BE2C (cell line): ENCODE results near the gene SYF2.

Experiments
- DNase-seq: peaks from one replicate; pipeline ENCODE4 v3.0.0-alpha.2; 2020
- H3K27me3 ChIP-seq: fragments of 250-450 bp; sonication (Bioruptor Pico); 2 replicates; pipeline ENCODE4 v1.5.1; 2020; ENCODE audit warnings: mild to moderate bottlenecking
- H3K36me3 ChIP-seq: fragments of 250-450 bp; sonication (Bioruptor Pico); 2 replicates; pipeline ENCODE4 v1.5.1; 2020; ENCODE audit warnings: mild to moderate bottlenecking
- H3K4me1 ChIP-seq: fragments of 250-450 bp; sonication (Bioruptor Pico); 2 replicates; pipeline ENCODE4 v1.5.1; 2020
- H3K4me3 ChIP-seq: 2 replicates; pipeline ENCODE4 v1.5.1; 2011; ENCODE audit warnings: low read depth, low read length
- H3K9me3 ChIP-seq: fragments of 250-450 bp; sonication (Bioruptor Pico); 2 replicates; pipeline ENCODE4 v1.5.1; 2020
- TF ChIP-seq, protein P1 (sequence below): IDR thresholded peaks from 2 replicates; pipeline ENCODE4 v1.5.1; 2012; ENCODE audit warnings: mild to moderate bottlenecking, low read depth, low read length

Gene SYF2

DNA sequence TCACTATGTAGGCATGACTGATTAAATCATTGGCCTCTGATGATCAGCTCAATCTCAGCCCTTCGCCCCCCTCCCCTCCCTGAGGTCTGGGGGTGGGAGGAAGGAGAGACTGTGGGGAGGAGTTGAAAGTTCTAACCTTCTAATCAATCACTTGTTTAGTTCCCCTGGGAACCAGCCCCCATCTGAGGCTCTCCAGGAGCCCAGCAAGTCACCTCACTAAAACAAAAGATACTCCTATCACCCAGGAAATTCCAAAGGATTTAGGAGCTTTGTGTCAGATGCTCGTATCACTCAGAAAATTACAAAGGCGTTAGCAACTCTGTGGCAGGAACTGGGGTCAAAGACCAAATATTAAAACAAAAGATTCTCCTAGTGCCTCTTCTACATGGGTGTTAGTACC lies 21.6 kb downstream of the SYF2 start:
- TF ChIP-seq, protein P1, sequence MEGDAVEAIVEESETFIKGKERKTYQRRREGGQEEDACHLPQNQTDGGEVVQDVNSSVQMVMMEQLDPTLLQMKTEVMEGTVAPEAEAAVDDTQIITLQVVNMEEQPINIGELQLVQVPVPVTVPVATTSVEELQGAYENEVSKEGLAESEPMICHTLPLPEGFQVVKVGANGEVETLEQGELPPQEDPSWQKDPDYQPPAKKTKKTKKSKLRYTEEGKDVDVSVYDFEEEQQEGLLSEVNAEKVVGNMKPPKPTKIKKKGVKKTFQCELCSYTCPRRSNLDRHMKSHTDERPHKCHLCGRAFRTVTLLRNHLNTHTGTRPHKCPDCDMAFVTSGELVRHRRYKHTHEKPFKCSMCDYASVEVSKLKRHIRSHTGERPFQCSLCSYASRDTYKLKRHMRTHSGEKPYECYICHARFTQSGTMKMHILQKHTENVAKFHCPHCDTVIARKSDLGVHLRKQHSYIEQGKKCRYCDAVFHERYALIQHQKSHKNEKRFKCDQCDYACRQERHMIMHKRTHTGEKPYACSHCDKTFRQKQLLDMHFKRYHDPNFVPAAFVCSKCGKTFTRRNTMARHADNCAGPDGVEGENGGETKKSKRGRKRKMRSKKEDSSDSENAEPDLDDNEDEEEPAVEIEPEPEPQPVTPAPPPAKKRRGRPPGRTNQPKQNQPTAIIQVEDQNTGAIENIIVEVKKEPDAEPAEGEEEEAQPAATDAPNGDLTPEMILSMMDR, result no peak
- Histone ChIP-seq H3K9me3 (no peaks in the 10 kb centered on the region), H3K36me3 (no peaks in the 10 kb centered on the region), H3K4me3 (no peak overlapping the region), H3K4me1 (no peaks in the 10 kb centered on the region), H3K27me3 (no peaks in the 10 kb centered on the region)
- DNase-seq, result no peak

DNA sequence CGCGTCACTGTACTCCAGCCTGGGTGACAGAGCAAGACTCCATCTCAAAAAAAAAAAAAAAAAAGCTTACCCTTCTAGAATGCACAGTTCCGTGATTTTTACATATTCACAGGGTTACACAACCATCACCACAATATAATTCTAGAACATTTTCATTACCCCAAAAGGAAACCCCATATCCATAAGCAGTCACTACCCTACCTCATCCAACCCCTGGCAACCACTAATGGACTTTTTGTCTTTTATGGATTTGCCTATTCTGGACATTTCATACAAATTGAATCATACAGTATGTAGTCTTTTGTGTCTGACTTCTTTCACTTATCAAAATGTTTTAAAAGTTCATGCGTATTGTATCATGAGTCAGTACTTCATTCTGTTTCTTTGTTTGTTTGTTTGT lies 22.8 kb downstream of the SYF2 start:
- no peak overlapping the region for H3K4me3 ChIP-seq
- H3K36me3 ChIP-seq, result no peaks in the 10 kb centered on the region
- DNase-seq, result no peak
- no peaks in the 10 kb centered on the region for H3K27me3 ChIP-seq
- no peaks in the 10 kb centered on the region for H3K4me1 ChIP-seq
- TF ChIP-seq, protein P1, result no peak
- no peaks in the 10 kb centered on the region for H3K9me3 ChIP-seq

DNA sequence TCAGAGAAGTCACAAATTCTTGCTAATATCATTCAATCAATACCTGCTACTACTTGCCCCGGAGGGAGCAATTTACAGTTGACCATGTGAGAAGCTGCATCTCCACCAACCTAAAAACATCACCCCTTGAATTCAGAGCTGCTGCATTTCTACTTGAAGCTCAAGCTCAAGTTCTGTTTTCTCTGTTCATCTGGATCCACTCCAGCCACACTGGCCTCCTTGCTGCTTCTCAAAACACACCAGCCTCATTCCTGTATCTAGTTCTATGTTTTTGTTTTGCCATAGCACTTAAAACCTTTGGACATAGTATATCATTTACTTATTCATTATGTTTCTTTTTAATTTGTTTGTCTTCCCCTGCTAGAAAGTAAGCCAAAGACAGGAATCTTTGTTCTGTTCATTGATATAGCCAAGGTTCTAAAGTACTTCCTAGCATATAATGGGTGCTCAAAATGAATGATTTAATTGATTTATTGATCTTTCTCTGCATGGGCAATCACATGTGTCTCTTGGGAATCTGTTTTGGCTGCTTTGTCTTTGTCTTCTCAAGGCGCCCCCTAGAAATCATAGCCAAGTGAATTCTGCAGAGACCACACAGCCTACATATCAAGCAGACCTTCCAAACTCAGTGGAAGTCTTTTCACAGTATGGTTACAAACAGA lies 23.6 kb downstream of the SYF2 start:
- no peak for DNase-seq
- Histone ChIP-seq H3K36me3 (no peaks in the 10 kb centered on the region), H3K4me3 (no peak overlapping the region), H3K4me1 (no peaks in the 10 kb centered on the region), H3K9me3 (no peaks in the 10 kb centered on the region), H3K27me3 (no peaks in the 10 kb centered on the region)
- TF ChIP-seq, protein P1, result no peak

DNA sequence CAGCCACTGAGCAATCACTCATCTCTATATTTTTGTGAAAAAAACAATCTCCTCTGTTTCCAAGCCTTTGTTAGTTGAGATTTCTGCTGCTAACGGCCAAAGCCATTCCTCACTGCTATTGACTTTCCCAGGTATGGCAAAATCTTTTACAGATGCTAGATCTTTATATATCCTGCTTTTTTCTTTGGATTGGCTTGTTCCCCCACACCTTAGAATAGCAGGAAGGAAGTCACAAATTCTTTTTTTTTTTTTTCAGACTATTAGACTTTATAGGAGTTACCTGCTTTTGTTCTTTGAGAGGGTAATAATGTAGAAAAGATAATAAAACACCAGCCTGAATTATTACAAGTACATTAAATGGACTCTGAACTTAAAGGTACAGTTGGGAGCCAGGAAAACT lies 24.2 kb downstream of the SYF2 start:
- H3K27me3 ChIP-seq, result no peaks in the 10 kb centered on the region
- H3K9me3 ChIP-seq, result no peaks in the 10 kb centered on the region
- TF ChIP-seq, protein P1, result no peak
- DNase-seq, result no peak
- H3K4me1 ChIP-seq, result no peaks in the 10 kb centered on the region
- H3K36me3 ChIP-seq, result no peaks in the 10 kb centered on the region
- no peak overlapping the region for H3K4me3 ChIP-seq

DNA sequence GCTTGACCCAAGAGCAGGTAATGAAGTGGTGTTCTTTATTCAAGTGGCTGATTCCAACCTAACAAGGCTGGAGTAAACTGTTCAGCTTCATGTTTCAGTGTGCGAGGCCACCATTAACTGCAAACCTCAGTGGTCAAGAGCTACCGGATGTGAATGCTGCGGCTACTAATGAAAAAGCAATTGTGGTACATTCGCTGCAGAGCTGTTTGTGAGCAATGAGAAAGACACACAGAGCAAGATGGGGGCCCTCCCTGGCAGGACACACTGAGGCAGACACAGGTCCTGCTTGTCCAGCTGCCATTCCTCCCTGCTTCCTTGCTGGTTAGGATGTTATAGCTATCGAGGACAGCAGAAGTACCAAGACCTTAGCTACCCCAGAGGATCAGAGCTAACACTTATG lies 26.1 kb downstream of the SYF2 start:
- no peaks in the 10 kb centered on the region for H3K27me3 ChIP-seq
- no peaks in the 10 kb centered on the region for H3K9me3 ChIP-seq
- no peaks in the 10 kb centered on the region for H3K36me3 ChIP-seq
- H3K4me3 ChIP-seq, result no peak overlapping the region
- TF ChIP-seq, protein P1, result no peak
- no peak for DNase-seq
- H3K4me1 ChIP-seq, result no peaks in the 10 kb centered on the region

DNA sequence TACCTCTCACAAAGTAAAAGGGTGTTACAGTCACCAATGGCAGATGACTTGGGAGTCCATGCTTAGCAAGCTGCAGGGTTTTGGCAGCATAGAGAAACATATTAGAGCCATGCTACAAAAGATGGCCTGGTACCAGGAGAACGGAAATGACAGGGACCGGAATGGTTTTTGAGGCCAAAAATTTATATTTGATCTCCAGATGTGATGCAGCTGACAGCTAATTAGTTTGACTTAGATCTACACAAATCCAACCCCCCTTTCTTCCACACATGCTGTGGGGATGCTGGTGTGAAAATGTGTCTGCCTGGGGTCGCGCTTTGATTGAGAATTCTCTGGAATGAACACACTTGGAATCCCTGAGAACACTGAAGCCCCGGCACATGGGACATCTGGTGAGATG lies 26.5 kb downstream of the SYF2 start:
- TF ChIP-seq, protein P1, result no peak
- Histone ChIP-seq H3K9me3 (no peaks in the 10 kb centered on the region), H3K36me3 (no peaks in the 10 kb centered on the region), H3K27me3 (no peaks in the 10 kb centered on the region), H3K4me3 (no peak overlapping the region), H3K4me1 (no peaks in the 10 kb centered on the region)
- DNase-seq, result no peak
